Heart left ventricle (tissue), 16 donors: Measurements from ENCODE around the gene STK38L. TPM values are rescaled to one million over a fixed set of nuclear protein-coding genes. Genes with fewer than 3 reads are reported as not detected.
A peak's percentile ranks its signal among the peaks of the same experiment; 100 is the strongest.

Source experiments
- ATAC-seq, 4 donors: fragments of 200-7000 bp; cut with Tn5 transposase; one replicate each; pipeline ENCODE4 v1.9.1; 2020 to 2022; ENCODE audit warnings: moderate library complexity in 4 of 4, mild to moderate bottlenecking in 3 of 4, moderate number of reproducible peaks in 1 of 4
- DNase-seq, 5 donors: peaks; one replicate each; pipeline ENCODE4 v3.0.0-alpha.2; 2020
- H3K27ac ChIP-seq, 12 donors: fragments of 200-600 bp; sonication (generic) in 4 of 12; one replicate each; pipeline versions ENCODE4 v1.5.0 to v1.8.0; 2016 to 2022; ENCODE audit warnings: mild to moderate bottlenecking in 2 of 12
- H3K27me3 ChIP-seq, 9 donors: fragments of 200-600 bp; sonication (generic) in 2 of 9; one replicate each; pipeline versions ENCODE4 v1.5.1 to v1.8.0; 2016 to 2022; ENCODE audit warnings: mild to moderate bottlenecking in 3 of 9
- H3K36me3 ChIP-seq, 9 donors: fragments of 200-600 bp; sonication (generic) in 2 of 9; one replicate each; pipeline versions ENCODE4 v1.5.0 to v1.8.0; 2018 to 2022; ENCODE audit warnings: mild to moderate bottlenecking in 2 of 9
- H3K4me1 ChIP-seq, 12 donors: fragments of 200-600 bp; sonication (generic) in 4 of 12; one replicate each; pipeline versions ENCODE4 v1.5.0 to v1.8.0; 2016 to 2022; ENCODE audit warnings: mild to moderate bottlenecking in 3 of 12
- H3K4me3 ChIP-seq, 12 donors: fragments of 200-600 bp; sonication (generic) in 4 of 12; one replicate each; pipeline versions ENCODE4 v1.5.0 to v1.8.0; 2017 to 2022; ENCODE audit warnings: mild to moderate bottlenecking in 9 of 12, moderate library complexity in 4 of 12
- H3K9me3 ChIP-seq, 12 donors: fragments of 200-600 bp; sonication (generic) in 4 of 12; one replicate each; pipeline versions ENCODE4 v1.5.0 to v1.8.0; 2016 to 2022; ENCODE audit warnings: mild to moderate bottlenecking in 1 of 12
- CTCF ChIP-seq, 12 donors: fragments of 200-600 bp; sonication (generic) in 4 of 12; IDR thresholded peaks; one replicate each; pipeline versions ENCODE4 v1.5.0 to v1.8.0; 2018 to 2022; ENCODE audit warnings: antibody characterized with exemption in 12 of 12, mild to moderate bottlenecking in 5 of 12
- POLR2A ChIP-seq, 2 donors: fragments of 450-650 bp; IDR thresholded peaks; one replicate each; pipeline ENCODE4 v1.6.1; 2017; ENCODE audit warnings: antibody characterized with exemption in 2 of 2, mild to moderate bottlenecking in 2 of 2, moderate library complexity in 2 of 2
- WGBS, 4 donors: extraction: QIAGEN DNeasy Blood & Tissue Kit in 2 of 4; methylation state at CpG; one replicate each; pipeline versions ENCODE4 v1.1.5 to v1.1.7; 2013 to 2018; 5-methylcytosine and 5-hydroxymethylcytosine counted together
- intact Hi-C, 10 donors: fragments of 100-400 bp; cut with DNase I; formaldehyde crosslinking; loops; one replicate each; pipeline versions ENCODE4 v1.11.1 to v1.14.2; 2022
- polyA plus RNA-seq, 2 donors: library from polyadenylated mRNA; stranded (reverse); fragments of 200-250 nt; gene quantifications; one replicate each; pipeline ENCODE4 v1.2.3, GENCODE V29; 2013
- total RNA-seq, 9 donors: library from RNA; depleted of rRNA in 2 of 9; stranded (reverse); fragments of >200 nt in 2 of 9; fragmentation: NEBNext Ultra II Directional in 3 of 9; extraction: Animal tissue kit (Norgen Biotek cat#: 25700) in 3 of 9; gene quantifications; one replicate each; pipeline versions ENCODE4 v1.1.0 to v1.2.4, GENCODE V29; 2016 to 2023
- donor health status: ischemic (EF 13 %, LVEDD 7.1; RV severe dilation, severe dysfunction).
- donor health status: healthy with polysubstance abuse.
- donor health status: DM: no; HTN: yes; CAD: no.
- donor health status: DM: no; HTN: no; CAD: no.
- donor health status: ischemic (EF 25% LVEDD 6.9; RV normal size, moderate dysfunction).
- donor health status: ischemic (EF 25% LVEDD 5.7; RV mildly dilated, moderate dysfunction).
- donor health status: healthy.
- donor health status: DM: yes; HTN: yes; CAD: no.
- donor health status: ischemic (EF 35%, LVEDD 5.7; RV mildly dilated, moderate dysfunction).
- donor health status: nonischemic (EF 11% LVEDD 7.7; RV severe dilation, severe dysfunction).
- donor health status: DM: yes; HTN: yes; CAD: no.
- donor health status: PGD.
- donor health status: ischemic (EF 29% LVEDD 5.4; RV normal size, mild dysfunction).
- donor health status: nonischemic (EF 23%, LVEDD 6.1; RV moderate dilation, normal function).

The STK38L gene
- total and polyA plus RNA-seq, 11 donors = 21.1 to 142 (median 55.2) TPM

- Histone ChIP-seq H3K4me3 (no peak overlapping the region), H3K9me3 (no peaks in the 10 kb centered on the region), H3K36me3 (peaks cover 0 to 94% (median 66%) of the 10 kb centered on the region in 9 donors), H3K27ac (peak overlapping the region in 2 of 12 donors; percentile 11 to 55), H3K4me1 (peaks cover 0 to 43% (median 9%) of the 10 kb centered on the region in 12 donors), H3K27me3 (no peaks in the 10 kb centered on the region)
- TF ChIP-seq CTCF (IDR thresholded peaks at IDR 0.05) (no peak), POLR2A (IDR thresholded peaks at IDR 0.05) (no peak)
- 69 to 89% (median 79%) methylated on average over 3 of the region's 3 CpGs for WGBS, 4 donors
- no peak for DNase-seq
- peak in 3 of 4 donors; percentile 18 to 51 (median 46) for ATAC-seq
- intact Hi-C loops = loop anchor here in 8 of 10 donors (2.0 to 10.0 kb wide), 5 partner anchors 56 to 369 kb away; partner anchors contain the start of genes FGFR1OP2 (in 2 of the 8) and INTS13 (in 2 of the 8)
Observed at GRCh38 chr12:27303139-27304111, 59.3 kb downstream of the STK38L start.

DNA sequence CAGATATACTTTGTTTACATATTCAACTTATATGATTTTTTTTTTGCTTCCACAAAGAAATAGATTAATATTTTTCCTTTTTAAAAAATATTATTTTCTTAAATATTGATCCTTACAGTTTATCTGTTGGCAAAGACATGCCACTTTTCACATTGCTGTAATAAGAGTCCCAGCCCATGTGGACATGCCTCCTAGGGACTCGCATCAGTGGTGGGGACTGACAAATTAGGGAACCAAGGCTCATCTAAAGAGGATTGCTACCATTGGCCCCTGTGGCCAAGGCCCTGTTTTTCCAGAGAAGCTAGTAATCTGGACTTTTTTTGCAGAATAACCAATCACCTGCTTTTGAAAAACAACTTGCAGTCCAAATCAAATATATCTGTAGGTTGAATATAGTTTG is 60.8 kb downstream of the STK38L start:
- Histone ChIP-seq H3K4me1 (peaks cover 0 to 31% (median 6%) of the 10 kb centered on the region in 12 donors), H3K27me3 (no peaks in the 10 kb centered on the region), H3K36me3 (peaks cover 0 to 94% (median 65%) of the 10 kb centered on the region in 9 donors), H3K9me3 (no peaks in the 10 kb centered on the region), H3K27ac (peak overlapping the region in 3 of 12 donors; percentile 27 to 52 (median 52)), H3K4me3 (no peak overlapping the region)
- intact Hi-C loops = loop anchor here (2.0 to 10.0 kb wide), 10 partner anchors 58 to 370 kb away; partner anchors contain the start of genes FGFR1OP2 (in 3 of the 10), INTS13 (in 3 of the 10) and MED21 (in 3 of the 10)
- WGBS, 4 donors = 50 to 65% (median 56%) methylated on average over 1 of the region's 1 CpG
- ATAC-seq (peak in 1 of 4 donors; percentile 29), DNase-seq (no peak)
- TF ChIP-seq CTCF (IDR thresholded peaks at IDR 0.05) = no peak
- no peak for TF ChIP-seq POLR2A (IDR thresholded peaks at IDR 0.05)

GRCh38 chr12:27305673-27306456 is 61.8 kb downstream of the STK38L start:
- 86 to 94% (median 90%) methylated on average over 1 of the region's 1 CpG for WGBS, 4 donors
- Histone ChIP-seq H3K27me3 (no peaks in the 10 kb centered on the region), H3K4me3 (no peak overlapping the region), H3K9me3 (no peaks in the 10 kb centered on the region), H3K4me1 (peaks cover 0 to 24% (median 5%) of the 10 kb centered on the region in 12 donors), H3K27ac (peak overlapping the region in 6 of 12 donors; percentile 5 to 60 (median 42)), H3K36me3 (peaks cover 0 to 94% (median 65%) of the 10 kb centered on the region in 9 donors)
- DNase-seq = no peak
- intact Hi-C loops = loop anchor here in 9 of 10 donors (2.0 to 10.0 kb wide), 11 partner anchors 161 to 371 kb away; partner anchors contain the start of genes FGFR1OP2 (in 3 of the 9), INTS13 (in 3 of the 9), MED21 (in 3 of the 9) and TM7SF3 (in 1 of the 9)
- ATAC-seq = peak in 2 of 4 donors; percentile 29 to 43
- TF ChIP-seq CTCF (IDR thresholded peaks at IDR 0.05) = peak; percentile 50 to 80 (median 67)
- no peak for TF ChIP-seq POLR2A (IDR thresholded peaks at IDR 0.05)
